ENCODE results near the gene IPPK. TPM values are rescaled to one million over a fixed set of nuclear protein-coding genes. Genes with fewer than 3 reads are reported as not detected.

The IPPK gene
- total and polyA plus RNA-seq, 2 donors (not counting 1 experiment from before 2014, with no cell fraction given), result 6.8 to 8.7 TPM

- peaks cover 9% of the 10 kb centered on the region for H4K20me1 ChIP-seq (ENCODE audit: control insufficient read depth, insufficient read depth, low read length, poor library complexity, severe bottlenecking)
- H3K36me3 ChIP-seq (replicated peaks in 1 of 2; ENCODE audit: control extremely low read depth in 1 of 2, control insufficient read depth in 1 of 2, extremely low read depth in 1 of 2, insufficient read depth in 2 of 2, low read length in 1 of 2), result peaks cover 0 to 25% of the 10 kb centered on the region in 2 experiments
- DNase-seq, result no peak
- 39% methylated on average over 2 of the region's 3 CpGs for WGBS (ENCODE audit: insufficient coverage)
- H3K4me1 Mint-ChIP-seq, result peaks cover 3% of the 10 kb centered on the region
- no peaks in the 10 kb centered on the region for H3K9me3 ChIP-seq (ENCODE audit: control extremely low read depth in 1 of 3, control insufficient read depth in 2 of 3, insufficient read depth in 1 of 3, low read length in 2 of 3)
- no peak for ATAC-seq (ENCODE audit: low read depth)
- H3K27me3 Mint-ChIP-seq, result no peaks in the 10 kb centered on the region
- H3K4me2 ChIP-seq (replicated peaks; ENCODE audit: low read depth, low read length, poor library complexity, severe bottlenecking), result no peak overlapping the region
- peaks cover 3 to 4% of the 10 kb centered on the region in 2 donors for H3K4me1 ChIP-seq (ENCODE audit: control insufficient read depth in 2 of 2, insufficient read depth in 2 of 2, low read length in 2 of 2)
- intact Hi-C loops (cut with micrococcal nuclease), result no loop called here
- no peaks in the 10 kb centered on the region for H3K79me2 ChIP-seq (ENCODE audit: control insufficient read depth, insufficient read depth, low read length)
- no peak overlapping the region for H3K27ac ChIP-seq (ENCODE audit: low read length in 2 of 2)
- no peaks in the 10 kb centered on the region for H3K27me3 ChIP-seq (replicated peaks in 1 of 4; ENCODE audit: control extremely low read depth in 1 of 4, control insufficient read depth in 3 of 4, insufficient read depth in 4 of 4, low read length in 3 of 4)
- H2AFZ ChIP-seq (ENCODE audit: insufficient read depth, low read depth, low read length, poor library complexity, severe bottlenecking), result no peak overlapping the region
- TF ChIP-seq CTCF (IDR thresholded peaks at IDR 0.05) (peak; percentile 51), EZH2 (IDR thresholded peaks at IDR 0.05; ENCODE audit: borderline replicate concordance, insufficient read depth, low read depth, low read length, poor library complexity, severe bottlenecking) (no peak)
- ChIA-PET POLR2A (no interaction called here), CTCF (no interaction called here)
- no peak overlapping the region for H3K27ac Mint-ChIP-seq
- no peak overlapping the region for H3K9ac ChIP-seq (ENCODE audit: low read length)
- no peaks in the 10 kb centered on the region for H3K9me3 Mint-ChIP-seq (ENCODE audit: insufficient read depth)
- H3K4me3 Mint-ChIP-seq, result no peak overlapping the region
- no peak overlapping the region for H3K4me3 ChIP-seq (ENCODE audit: control extremely low read depth in 1 of 5, extremely low read depth in 1 of 5, insufficient read depth in 1 of 5, low read depth in 2 of 5, low read length in 4 of 5)
Measured at GRCh38 chr9:92706218-92706940, 36.4 kb upstream of the IPPK start.

GRCh38 chr9:92704528-92704927 is 34.6 kb upstream of the IPPK start:
- no peaks in the 10 kb centered on the region for H3K4me1 Mint-ChIP-seq
- no peak overlapping the region for H3K27ac ChIP-seq (ENCODE audit: low read length in 2 of 2)
- ChIA-PET CTCF (interaction anchor here (0.7 to 1.2 kb wide), 2 partner anchors 12 to 13 kb away, joined by 3 to 6 read pairs; no protein-coding TSS in a partner anchor), POLR2A (no interaction called here)
- peaks cover 7% of the 10 kb centered on the region for H4K20me1 ChIP-seq (ENCODE audit: control insufficient read depth, insufficient read depth, low read length, poor library complexity, severe bottlenecking)
- H3K4me3 ChIP-seq (ENCODE audit: control extremely low read depth in 1 of 5, extremely low read depth in 1 of 5, insufficient read depth in 1 of 5, low read depth in 2 of 5, low read length in 4 of 5), result no peak overlapping the region
- DNase-seq (no peak), ATAC-seq (ENCODE audit: low read depth) (no peak)
- no peak overlapping the region for H2AFZ ChIP-seq (ENCODE audit: insufficient read depth, low read depth, low read length, poor library complexity, severe bottlenecking)
- WGBS (ENCODE audit: insufficient coverage), result 83% methylated on average over 2 of the region's 2 CpGs
- H3K4me1 ChIP-seq (ENCODE audit: control insufficient read depth in 2 of 2, insufficient read depth in 2 of 2, low read length in 2 of 2), result no peaks in the 10 kb centered on the region
- no peak overlapping the region for H3K27ac Mint-ChIP-seq
- no peak overlapping the region for H3K4me3 Mint-ChIP-seq
- no peaks in the 10 kb centered on the region for H3K9me3 ChIP-seq (ENCODE audit: control extremely low read depth in 1 of 3, control insufficient read depth in 2 of 3, insufficient read depth in 1 of 3, low read length in 2 of 3)
- H3K9ac ChIP-seq (ENCODE audit: low read length), result no peak overlapping the region
- no peaks in the 10 kb centered on the region for H3K27me3 Mint-ChIP-seq
- H3K9me3 Mint-ChIP-seq (ENCODE audit: insufficient read depth), result no peaks in the 10 kb centered on the region
- H3K4me2 ChIP-seq (replicated peaks; ENCODE audit: low read depth, low read length, poor library complexity, severe bottlenecking), result no peak overlapping the region
- no peaks in the 10 kb centered on the region for H3K27me3 ChIP-seq (replicated peaks in 1 of 4; ENCODE audit: control extremely low read depth in 1 of 4, control insufficient read depth in 3 of 4, insufficient read depth in 4 of 4, low read length in 3 of 4)
- peaks cover 0 to 6% of the 10 kb centered on the region in 2 experiments for H3K36me3 ChIP-seq (replicated peaks in 1 of 2; ENCODE audit: control extremely low read depth in 1 of 2, control insufficient read depth in 1 of 2, extremely low read depth in 1 of 2, insufficient read depth in 2 of 2, low read length in 1 of 2)
- no peaks in the 10 kb centered on the region for H3K79me2 ChIP-seq (ENCODE audit: control insufficient read depth, insufficient read depth, low read length)
- TF ChIP-seq EZH2 (IDR thresholded peaks at IDR 0.05; ENCODE audit: borderline replicate concordance, insufficient read depth, low read depth, low read length, poor library complexity, severe bottlenecking) (no peak), CTCF (IDR thresholded peaks at IDR 0.05) (no peak)
- intact Hi-C loops (cut with micrococcal nuclease), result no loop called here
